CD14-positive monocyte (primary cell): ENCODE measurements around the gene FLRT1. TPM values are rescaled to one million over a fixed set of nuclear protein-coding genes. Genes with fewer than 3 reads are reported as not detected.

Source experiments
- DNase-seq, 3 donors: peaks; one replicate each; pipeline ENCODE4 v3.0.0-alpha.2; 2011 to 2022
- H2AFZ ChIP-seq: 2 replicates; pipeline ENCODE4 v1.6.0; 2012; ENCODE audit warnings: mild to moderate bottlenecking, low read depth, low read length, inconsistent platforms; ENCODE audit not compliant: insufficient read depth, poor library complexity, severe bottlenecking
- H3K27ac ChIP-seq, 2 donors: 1 replicate in 1 of 2; 2 replicates in 1 of 2; pipeline ENCODE4 v1.5.1; 2012 to 2013; ENCODE audit warnings: low read length in 2 of 2, control low read depth in 1 of 2, inconsistent platforms in 1 of 2, low read depth in 1 of 2, mild to moderate bottlenecking in 1 of 2
- H3K27me3 ChIP-seq, 2 donors: one replicate each; pipeline versions ENCODE4 v1.6.0 to v1.6.1; 2011 to 2013; ENCODE audit warnings: low read length in 2 of 2; ENCODE audit not compliant: control insufficient read depth in 2 of 2, insufficient read depth in 2 of 2
- H3K36me3 ChIP-seq, 2 donors: replicated peaks in 1 of 2; 1 replicate in 1 of 2; 2 replicates in 1 of 2; pipeline versions ENCODE4 v1.5.1 to v1.6.1; 2012 to 2013; ENCODE audit warnings: low read length in 2 of 2, control low read depth in 1 of 2, inconsistent platforms in 1 of 2, mild to moderate bottlenecking in 1 of 2; ENCODE audit not compliant: insufficient read depth in 2 of 2, control insufficient read depth in 1 of 2
- H3K4me1 ChIP-seq, 2 donors: 1 replicate in 1 of 2; 2 replicates in 1 of 2; pipeline versions ENCODE4 v1.5.1 to v1.6.1; 2012 to 2013; ENCODE audit warnings: low read length in 2 of 2, control low read depth in 1 of 2, inconsistent platforms in 1 of 2, mild to moderate bottlenecking in 1 of 2, moderate library complexity in 1 of 2; ENCODE audit not compliant: insufficient read depth in 2 of 2, control insufficient read depth in 1 of 2
- H3K4me2 ChIP-seq: replicated peaks from 2 replicates; pipeline ENCODE3; 2012; ENCODE audit warnings: low read length, moderate library complexity, mild to moderate bottlenecking; ENCODE audit not compliant: poor library complexity, severe bottlenecking; ENCODE audit errors: extremely low read depth
- H3K4me3 ChIP-seq, 3 experiments: fragments of 200-600 bp in 1 of 3; sonication (generic) in 1 of 3; replicated peaks in 1 of 3; 1 replicate in 2 of 3; 2 replicates in 1 of 3; pipeline ENCODE4 v1.5.1; 2011 to 2013; ENCODE audit warnings: low read length in 3 of 3, mild to moderate bottlenecking in 3 of 3, control low read depth in 2 of 3, low read depth in 2 of 3, inconsistent platforms in 1 of 3, moderate library complexity in 1 of 3
- H3K79me2 ChIP-seq: 2 replicates; pipeline ENCODE4 v1.6.0; 2012; ENCODE audit warnings: mild to moderate bottlenecking, control low read depth, inconsistent platforms, low read length, moderate library complexity; ENCODE audit not compliant: insufficient read depth
- H3K9ac ChIP-seq: 2 replicates; pipeline ENCODE4 v1.6.0; 2017; ENCODE audit warnings: low read length, mild to moderate bottlenecking; ENCODE audit not compliant: insufficient read depth, poor library complexity, severe bottlenecking
- H3K9me3 ChIP-seq, 2 donors: replicated peaks in 1 of 2; 1 replicate in 1 of 2; 2 replicates in 1 of 2; pipeline versions ENCODE4 v1.5.1 to v1.6.1; 2012 to 2013; ENCODE audit warnings: low read length in 2 of 2, control low read depth in 1 of 2; ENCODE audit not compliant: control insufficient read depth in 1 of 2, insufficient read depth in 1 of 2
- H4K20me1 ChIP-seq: 2 replicates; pipeline ENCODE4 v1.6.0; 2012; ENCODE audit warnings: mild to moderate bottlenecking, low read length, control low read depth, moderate library complexity; ENCODE audit not compliant: insufficient read depth
- H3K27ac Mint-ChIP-seq, 7 donors: one replicate each; pipeline ENCODE4 v1.8.0; 2020; ENCODE audit warnings: mild to moderate bottlenecking in 7 of 7, mixed read lengths in 7 of 7, moderate library complexity in 6 of 7, inconsistent platforms in 2 of 7
- H3K27me3 Mint-ChIP-seq, 3 donors: one replicate each; pipeline ENCODE4 v1.8.0; 2021 to 2022; ENCODE audit warnings: low read depth in 3 of 3, mild to moderate bottlenecking in 3 of 3, mixed read lengths in 3 of 3, moderate library complexity in 3 of 3, inconsistent platforms in 1 of 3
- H3K36me3 Mint-ChIP-seq, 2 donors: one replicate each; pipeline ENCODE4 v1.8.0; 2020; ENCODE audit warnings: mixed read lengths in 2 of 2, inconsistent platforms in 1 of 2, mild to moderate bottlenecking in 1 of 2
- H3K4me1 Mint-ChIP-seq: one replicate; pipeline ENCODE4 v1.8.0; 2020; ENCODE audit warnings: mild to moderate bottlenecking, mixed read lengths
- H3K4me3 Mint-ChIP-seq, 2 donors: one replicate each; pipeline ENCODE4 v1.8.0; 2020; ENCODE audit warnings: mild to moderate bottlenecking in 2 of 2, mixed read lengths in 2 of 2, moderate library complexity in 1 of 2
- H3K9me3 Mint-ChIP-seq, 7 donors: one replicate each; pipeline ENCODE4 v1.8.0; 2020 to 2022; ENCODE audit warnings: mixed read lengths in 7 of 7, mild to moderate bottlenecking in 6 of 7, moderate library complexity in 6 of 7, inconsistent platforms in 2 of 7
- WGBS: methylation state at CpG from one replicate; pipeline ENCODE4 v1.1.5; 2013; ENCODE audit warnings: missing lambda C conversion rate; ENCODE audit not compliant: insufficient coverage; 5-methylcytosine and 5-hydroxymethylcytosine counted together
- intact Hi-C, 2 donors: fragments of 100-400 bp; cut with micrococcal nuclease; formaldehyde crosslinking; loops; one replicate each; pipeline versions ENCODE4 v1.15.0 to v1.15.1; 2023
- polyA plus RNA-seq, 3 donors: library from polyadenylated mRNA; depleted of rRNA in 1 of 3; unstranded in 2 of 3; stranded (reverse) in 1 of 3; fragments of 300-500 nt in 2 of 3; fragments of >200 nt in 1 of 3; fragmentation: Illumina TruSeq in 2 of 3; gene quantifications; 1 replicate in 2 of 3; 2 replicates in 1 of 3; pipeline ENCODE4 v1.2.3, GENCODE V29; 2012 to 2021
- TF ChIP-seq, protein P1 (sequence below): fragments of 200-600 bp; IDR thresholded peaks from one replicate; pipeline ENCODE4 v1.8.0; 2022; ENCODE audit warnings: antibody characterized with exemption, mild to moderate bottlenecking

Gene FLRT1
- polyA plus RNA-seq, 3 donors, result not detected

DNA sequence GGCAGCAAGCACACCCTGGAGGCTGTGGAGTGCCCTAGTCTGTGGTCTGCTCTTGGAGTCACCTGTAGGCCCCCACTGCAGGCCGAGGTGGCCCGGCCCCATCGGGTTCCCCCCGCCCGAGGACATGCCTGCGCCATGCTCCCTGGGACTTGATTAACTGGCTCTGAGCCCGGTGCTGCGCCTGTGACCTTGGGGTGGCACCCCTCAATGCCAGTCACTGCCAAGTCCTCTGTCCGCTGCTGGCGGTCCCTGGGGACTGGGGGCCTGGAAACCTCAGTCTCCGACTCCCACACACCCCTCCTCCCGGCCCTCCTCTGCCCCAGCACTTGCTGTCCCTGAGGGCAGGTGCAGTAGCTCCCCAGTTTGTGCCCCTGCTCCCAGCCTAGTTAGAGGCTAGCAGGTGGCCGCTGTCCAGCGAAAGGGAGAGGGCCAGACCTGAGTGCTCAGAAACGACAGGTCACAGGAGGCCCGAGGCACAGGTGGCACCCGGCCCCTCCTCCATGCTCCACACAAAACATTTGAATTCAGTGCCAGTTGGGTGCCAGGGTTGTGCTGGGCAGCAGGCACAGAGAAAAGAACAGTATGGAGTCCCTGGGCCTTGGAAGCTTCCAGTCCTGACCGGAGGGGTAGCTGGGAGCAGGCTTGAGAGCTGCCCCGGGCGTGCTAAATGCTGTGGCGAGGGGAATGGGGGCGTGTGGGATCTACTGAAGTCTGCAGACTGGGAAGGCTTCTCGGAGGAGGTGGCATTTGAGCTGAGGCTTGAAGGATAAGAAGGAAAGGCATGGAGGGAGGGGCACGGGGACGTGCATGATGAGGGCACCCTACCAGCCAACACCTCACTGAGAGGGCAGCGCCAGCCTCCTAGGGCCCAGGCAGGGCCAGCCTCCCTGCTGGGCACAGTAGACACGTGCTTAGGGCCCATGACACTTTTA, 16.4 kb upstream of the FLRT1 start:
- H2AFZ ChIP-seq, result no peak overlapping the region
- intact Hi-C loops, result no loop called here
- TF ChIP-seq, protein P1, sequence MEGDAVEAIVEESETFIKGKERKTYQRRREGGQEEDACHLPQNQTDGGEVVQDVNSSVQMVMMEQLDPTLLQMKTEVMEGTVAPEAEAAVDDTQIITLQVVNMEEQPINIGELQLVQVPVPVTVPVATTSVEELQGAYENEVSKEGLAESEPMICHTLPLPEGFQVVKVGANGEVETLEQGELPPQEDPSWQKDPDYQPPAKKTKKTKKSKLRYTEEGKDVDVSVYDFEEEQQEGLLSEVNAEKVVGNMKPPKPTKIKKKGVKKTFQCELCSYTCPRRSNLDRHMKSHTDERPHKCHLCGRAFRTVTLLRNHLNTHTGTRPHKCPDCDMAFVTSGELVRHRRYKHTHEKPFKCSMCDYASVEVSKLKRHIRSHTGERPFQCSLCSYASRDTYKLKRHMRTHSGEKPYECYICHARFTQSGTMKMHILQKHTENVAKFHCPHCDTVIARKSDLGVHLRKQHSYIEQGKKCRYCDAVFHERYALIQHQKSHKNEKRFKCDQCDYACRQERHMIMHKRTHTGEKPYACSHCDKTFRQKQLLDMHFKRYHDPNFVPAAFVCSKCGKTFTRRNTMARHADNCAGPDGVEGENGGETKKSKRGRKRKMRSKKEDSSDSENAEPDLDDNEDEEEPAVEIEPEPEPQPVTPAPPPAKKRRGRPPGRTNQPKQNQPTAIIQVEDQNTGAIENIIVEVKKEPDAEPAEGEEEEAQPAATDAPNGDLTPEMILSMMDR, result no peak
- Mint-ChIP-seq H3K4me3 (no peak overlapping the region), H3K27me3 (peaks cover 0 to 9% (median 5%) of the 10 kb centered on the region in 3 donors), H3K36me3 (no peaks in the 10 kb centered on the region), H3K9me3 (no peaks in the 10 kb centered on the region), H3K4me1 (peaks cover 2% of the 10 kb centered on the region), H3K27ac (no peak overlapping the region)
- H4K20me1 ChIP-seq, result no peaks in the 10 kb centered on the region
- H3K27ac ChIP-seq, result no peak overlapping the region
- 98% methylated on average over 22 of the region's 27 CpGs for WGBS
- H3K4me3 ChIP-seq, result no peak overlapping the region
- H3K27me3 ChIP-seq, result no peaks in the 10 kb centered on the region
- H3K9me3 ChIP-seq, result no peaks in the 10 kb centered on the region
- no peaks in the 10 kb centered on the region for H3K79me2 ChIP-seq
- DNase-seq, result no peak
- no peaks in the 10 kb centered on the region for H3K36me3 ChIP-seq
- no peaks in the 10 kb centered on the region for H3K4me1 ChIP-seq
- no peak overlapping the region for H3K4me2 ChIP-seq
- H3K9ac ChIP-seq, result no peak overlapping the region

DNA sequence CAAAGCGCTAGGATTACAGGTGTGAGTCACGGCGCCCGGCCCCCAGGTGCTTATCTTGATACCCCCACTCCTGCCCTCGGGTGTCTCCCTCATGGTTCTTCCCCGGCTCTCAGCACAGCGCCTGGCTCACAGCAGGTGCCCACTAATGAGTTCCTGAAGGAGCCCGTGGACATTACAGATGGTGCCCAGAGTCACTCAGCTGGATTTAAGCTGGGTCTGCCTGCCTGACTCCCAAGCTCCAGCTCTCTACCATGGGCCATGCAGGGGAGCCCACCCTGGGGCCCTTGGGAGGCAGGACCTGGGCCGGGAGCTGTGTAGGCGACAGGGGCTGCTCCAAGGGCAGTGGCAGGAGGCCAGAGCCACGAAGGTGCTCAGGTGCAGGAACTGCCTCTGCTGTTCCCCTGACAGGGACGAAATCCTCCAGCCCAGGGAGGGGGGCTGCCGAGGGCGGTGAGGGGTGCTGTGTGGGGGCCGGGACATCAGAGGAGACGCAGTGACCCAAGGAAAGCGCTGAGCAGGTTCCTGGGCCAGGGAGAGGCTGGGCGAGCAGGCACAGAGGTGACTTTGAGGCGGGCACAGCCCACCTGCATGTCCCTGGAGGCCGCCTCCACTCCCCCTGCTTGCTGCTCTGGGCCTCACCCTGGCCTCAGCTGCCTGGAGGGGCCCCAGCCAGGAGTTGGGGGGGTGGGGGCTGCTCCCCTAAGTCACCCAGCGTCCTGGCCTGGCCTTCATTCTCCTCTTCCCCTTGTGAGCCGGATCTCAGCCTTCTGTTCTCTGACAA, 14.6 kb upstream of the FLRT1 start:
- no peak for DNase-seq
- H2AFZ ChIP-seq, result no peak overlapping the region
- no peaks in the 10 kb centered on the region for H3K4me1 ChIP-seq
- no peaks in the 10 kb centered on the region for H3K79me2 ChIP-seq
- H3K36me3 ChIP-seq, result no peaks in the 10 kb centered on the region
- H3K9me3 ChIP-seq, result no peaks in the 10 kb centered on the region
- no peak overlapping the region for H3K4me3 ChIP-seq
- no peaks in the 10 kb centered on the region for H3K27me3 ChIP-seq
- H3K9me3 Mint-ChIP-seq, result no peaks in the 10 kb centered on the region
- no peak overlapping the region for H3K27ac ChIP-seq
- H3K4me3 Mint-ChIP-seq, result no peak overlapping the region
- TF ChIP-seq, protein P1, result no peak
- no peak overlapping the region for H3K27ac Mint-ChIP-seq
- no peak overlapping the region for H3K4me2 ChIP-seq
- no peaks in the 10 kb centered on the region for H4K20me1 ChIP-seq
- no peak overlapping the region for H3K9ac ChIP-seq
- no peaks in the 10 kb centered on the region for H3K36me3 Mint-ChIP-seq
- peaks cover 3 to 9% (median 7%) of the 10 kb centered on the region in 3 donors for H3K27me3 Mint-ChIP-seq
- peaks cover 2% of the 10 kb centered on the region for H3K4me1 Mint-ChIP-seq
- intact Hi-C loops, result no loop called here
- 95% methylated on average over 19 of the region's 22 CpGs for WGBS
